Measurements from ENCODE around the gene ALLC.
A peak's percentile ranks its signal among the peaks of the same experiment; 100 is the strongest.

- TF ChIP-seq POLR2A (IDR thresholded peaks at IDR 0.05; ENCODE audit: low read depth): no peak
- TF ChIP-seq CTCF (IDR thresholded peaks at IDR 0.05): peak in 2 of 3 experiments; percentile 6 to 14
These were observed 34.4 kb downstream of the ALLC start for GRCh38 chr2:3692375-3692774.
